ENCODE results near the gene DCAF7.

- no peak for TF ChIP-seq CTCF (IDR thresholded peaks at IDR 0.05)
- no peak for TF ChIP-seq POLR2A (IDR thresholded peaks at IDR 0.05)
These were observed 29.4 kb downstream of the DCAF7 start for GRCh38 chr17:63579633-63580032.
